ENCODE results near the gene SLC8A3. TPM values are rescaled to one million over a fixed set of nuclear protein-coding genes. Genes with fewer than 3 reads are reported as not detected.

The SLC8A3 gene
- polyA plus RNA-seq, 3 donors = 0.01 TPM; not detected in 2

DNA sequence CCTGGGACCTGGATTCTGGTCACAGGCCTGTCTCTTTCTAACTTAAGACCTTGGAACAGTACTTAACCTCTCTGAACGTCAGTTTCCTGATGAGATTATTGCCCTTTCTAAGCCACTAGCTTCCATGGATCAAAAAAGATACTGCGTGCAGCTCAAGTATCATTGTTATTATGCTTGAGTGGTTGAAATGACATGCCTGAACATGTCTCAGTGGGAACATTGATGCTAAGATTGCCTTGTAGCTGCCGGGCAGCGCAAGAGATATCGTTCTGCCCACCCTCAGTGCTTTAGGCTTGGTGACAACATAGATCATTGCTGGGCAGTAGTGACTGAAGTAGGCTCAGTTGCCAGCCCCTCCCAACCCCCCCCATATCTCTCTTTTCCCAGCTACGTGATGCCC is 177.7 kb downstream of the SLC8A3 start:
- no peak overlapping the region for H3K27ac ChIP-seq (ENCODE audit: low read depth in 1 of 2, low read length in 2 of 2)
- H3K4me1 ChIP-seq (ENCODE audit: control insufficient read depth in 1 of 2, insufficient read depth in 2 of 2, low read length in 2 of 2) = no peaks in the 10 kb centered on the region
- intact Hi-C loops (cut with micrococcal nuclease) = no loop called here
- Mint-ChIP-seq H3K4me1 (peaks cover 9% of the 10 kb centered on the region), H3K27me3 (ENCODE audit: low read depth in 3 of 3) (peaks cover 0 to 2% (median 0%) of the 10 kb centered on the region in 3 donors), H3K27ac (no peak overlapping the region), H3K9me3 (no peaks in the 10 kb centered on the region), H3K36me3 (no peaks in the 10 kb centered on the region), H3K4me3 (no peak overlapping the region)
- H3K9ac ChIP-seq (ENCODE audit: insufficient read depth, low read length, poor library complexity, severe bottlenecking) = no peak overlapping the region
- no peaks in the 10 kb centered on the region for H3K36me3 ChIP-seq (replicated peaks in 1 of 2; ENCODE audit: control insufficient read depth in 1 of 2, insufficient read depth in 2 of 2, low read length in 2 of 2)
- TF ChIP-seq, protein P1, sequence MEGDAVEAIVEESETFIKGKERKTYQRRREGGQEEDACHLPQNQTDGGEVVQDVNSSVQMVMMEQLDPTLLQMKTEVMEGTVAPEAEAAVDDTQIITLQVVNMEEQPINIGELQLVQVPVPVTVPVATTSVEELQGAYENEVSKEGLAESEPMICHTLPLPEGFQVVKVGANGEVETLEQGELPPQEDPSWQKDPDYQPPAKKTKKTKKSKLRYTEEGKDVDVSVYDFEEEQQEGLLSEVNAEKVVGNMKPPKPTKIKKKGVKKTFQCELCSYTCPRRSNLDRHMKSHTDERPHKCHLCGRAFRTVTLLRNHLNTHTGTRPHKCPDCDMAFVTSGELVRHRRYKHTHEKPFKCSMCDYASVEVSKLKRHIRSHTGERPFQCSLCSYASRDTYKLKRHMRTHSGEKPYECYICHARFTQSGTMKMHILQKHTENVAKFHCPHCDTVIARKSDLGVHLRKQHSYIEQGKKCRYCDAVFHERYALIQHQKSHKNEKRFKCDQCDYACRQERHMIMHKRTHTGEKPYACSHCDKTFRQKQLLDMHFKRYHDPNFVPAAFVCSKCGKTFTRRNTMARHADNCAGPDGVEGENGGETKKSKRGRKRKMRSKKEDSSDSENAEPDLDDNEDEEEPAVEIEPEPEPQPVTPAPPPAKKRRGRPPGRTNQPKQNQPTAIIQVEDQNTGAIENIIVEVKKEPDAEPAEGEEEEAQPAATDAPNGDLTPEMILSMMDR (IDR thresholded peaks at IDR 0.05) = no peak
- H4K20me1 ChIP-seq (ENCODE audit: insufficient read depth, low read length) = no peaks in the 10 kb centered on the region
- DNase-seq = no peak
- WGBS (ENCODE audit: insufficient coverage) = 100% methylated on average over 3 of the region's 6 CpGs
- no peaks in the 10 kb centered on the region for H3K79me2 ChIP-seq (ENCODE audit: insufficient read depth, low read length)
- H3K9me3 ChIP-seq (replicated peaks in 1 of 2; ENCODE audit: control insufficient read depth in 1 of 2, insufficient read depth in 1 of 2, low read length in 2 of 2) = no peaks in the 10 kb centered on the region
- no peak overlapping the region for H2AFZ ChIP-seq (ENCODE audit: insufficient read depth, low read depth, low read length, poor library complexity, severe bottlenecking)
- no peak overlapping the region for H3K4me2 ChIP-seq (replicated peaks; ENCODE audit: extremely low read depth, low read length, poor library complexity, severe bottlenecking)
- H3K4me3 ChIP-seq (replicated peaks in 1 of 3; ENCODE audit: low read depth in 2 of 3, low read length in 3 of 3) = no peak overlapping the region
- no peaks in the 10 kb centered on the region for H3K27me3 ChIP-seq (ENCODE audit: control insufficient read depth in 2 of 2, insufficient read depth in 2 of 2, low read length in 2 of 2)

DNA sequence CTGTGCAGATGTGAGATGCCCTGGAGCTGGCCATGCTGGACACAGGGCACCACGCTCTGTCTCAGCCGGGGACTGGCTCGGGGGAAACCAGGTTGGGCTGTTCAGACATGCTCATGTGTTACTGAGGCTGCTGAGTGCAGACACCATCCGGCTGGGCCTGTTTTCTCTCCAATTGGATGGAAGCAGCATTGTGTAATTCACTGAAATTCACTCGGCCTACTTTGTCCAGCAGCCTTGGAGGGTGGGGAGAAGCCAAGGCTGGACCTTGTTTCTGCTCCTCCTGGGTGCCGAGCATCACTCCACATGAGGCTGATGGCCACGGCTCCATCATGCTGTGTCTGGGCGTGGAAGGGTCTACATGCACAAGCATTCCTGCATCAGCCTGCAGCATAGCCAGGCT is 178.8 kb downstream of the SLC8A3 start:
- no peak overlapping the region for H3K9ac ChIP-seq (ENCODE audit: insufficient read depth, low read length, poor library complexity, severe bottlenecking)
- H3K27me3 ChIP-seq (ENCODE audit: control insufficient read depth in 2 of 2, insufficient read depth in 2 of 2, low read length in 2 of 2) = no peaks in the 10 kb centered on the region
- Mint-ChIP-seq H3K36me3 (no peaks in the 10 kb centered on the region), H3K9me3 (no peaks in the 10 kb centered on the region), H3K4me1 (peaks cover 9% of the 10 kb centered on the region), H3K4me3 (no peak overlapping the region), H3K27ac (no peak overlapping the region), H3K27me3 (ENCODE audit: low read depth in 3 of 3) (peaks cover 0 to 2% (median 0%) of the 10 kb centered on the region in 3 donors)
- no peaks in the 10 kb centered on the region for H4K20me1 ChIP-seq (ENCODE audit: insufficient read depth, low read length)
- no peaks in the 10 kb centered on the region for H3K79me2 ChIP-seq (ENCODE audit: insufficient read depth, low read length)
- H3K4me1 ChIP-seq (ENCODE audit: control insufficient read depth in 1 of 2, insufficient read depth in 2 of 2, low read length in 2 of 2) = no peaks in the 10 kb centered on the region
- H3K4me3 ChIP-seq (replicated peaks in 1 of 3; ENCODE audit: low read depth in 2 of 3, low read length in 3 of 3) = no peak overlapping the region
- no peak for DNase-seq
- intact Hi-C loops (cut with micrococcal nuclease) = no loop called here
- no peak overlapping the region for H2AFZ ChIP-seq (ENCODE audit: insufficient read depth, low read depth, low read length, poor library complexity, severe bottlenecking)
- no peaks in the 10 kb centered on the region for H3K36me3 ChIP-seq (replicated peaks in 1 of 2; ENCODE audit: control insufficient read depth in 1 of 2, insufficient read depth in 2 of 2, low read length in 2 of 2)
- H3K4me2 ChIP-seq (replicated peaks; ENCODE audit: extremely low read depth, low read length, poor library complexity, severe bottlenecking) = no peak overlapping the region
- no peaks in the 10 kb centered on the region for H3K9me3 ChIP-seq (replicated peaks in 1 of 2; ENCODE audit: control insufficient read depth in 1 of 2, insufficient read depth in 1 of 2, low read length in 2 of 2)
- H3K27ac ChIP-seq (ENCODE audit: low read depth in 1 of 2, low read length in 2 of 2) = no peak overlapping the region
- TF ChIP-seq, protein P1 (IDR thresholded peaks at IDR 0.05) = no peak
- WGBS (ENCODE audit: insufficient coverage) = 96% methylated on average over 8 of the region's 8 CpGs

Data from CD14-positive monocyte (primary cell).